Upper lobe of right lung (tissue), 1 donor: ENCODE results near the gene CDH20. TPM values are rescaled to one million over a fixed set of nuclear protein-coding genes. Genes with fewer than 3 reads are reported as not detected.
A peak's percentile ranks its signal among the peaks of the same experiment; 100 is the strongest.

Experiments used
- ATAC-seq: fragments of 200-7000 bp; cut with Tn5 transposase; one replicate; pipeline ENCODE4 v1.9.1; 2020; ENCODE audit warnings: mild to moderate bottlenecking, moderate library complexity
- DNase-seq: peaks from one replicate; pipeline ENCODE4 v3.0.0-alpha.2; 2020
- H3K27ac ChIP-seq: fragments of 200-600 bp; one replicate; pipeline ENCODE4 v1.8.0; 2022
- H3K27me3 ChIP-seq: fragments of 200-600 bp; one replicate; pipeline ENCODE4 v1.8.0; 2022; ENCODE audit warnings: mild to moderate bottlenecking
- H3K36me3 ChIP-seq: fragments of 200-600 bp; one replicate; pipeline ENCODE4 v1.8.0; 2022
- H3K4me1 ChIP-seq: fragments of 200-600 bp; one replicate; pipeline ENCODE4 v1.8.0; 2022
- H3K4me3 ChIP-seq: fragments of 200-600 bp; one replicate; pipeline ENCODE4 v1.8.0; 2022; ENCODE audit warnings: mild to moderate bottlenecking
- H3K9me3 ChIP-seq: fragments of 200-600 bp; one replicate; pipeline ENCODE4 v1.8.0; 2022
- CTCF ChIP-seq: fragments of 200-600 bp; IDR thresholded peaks from one replicate; pipeline ENCODE4 v1.8.0; 2022; ENCODE audit warnings: antibody characterized with exemption
- intact Hi-C: fragments of 100-400 bp; cut with DNase I; formaldehyde crosslinking; loops from one replicate; pipeline ENCODE4 v1.11.0; 2022
- total RNA-seq: library from RNA; stranded (reverse); fragmentation: NEBNext Ultra II Directional; extraction: Animal tissue kit (Norgen Biotek cat#: 25700); gene quantifications from one replicate; pipeline ENCODE4 v1.2.1, GENCODE V29; 2021
- donor health status: DM: no; HTN: yes; CAD: no; lungs with severe emphysema.

The CDH20 gene
- total RNA-seq, 1 donor from 2014 or later, result 0.35 TPM

- H3K4me3 ChIP-seq, result no peak overlapping the region
- no peak for ATAC-seq
- no peaks in the 10 kb centered on the region for H3K27me3 ChIP-seq
- H3K36me3 ChIP-seq, result no peaks in the 10 kb centered on the region
- H3K27ac ChIP-seq, result no peak overlapping the region
- H3K9me3 ChIP-seq, result no peaks in the 10 kb centered on the region
- DNase-seq, result no peak
- no peaks in the 10 kb centered on the region for H3K4me1 ChIP-seq
- intact Hi-C loops, result no loop called here
- no peak for TF ChIP-seq CTCF
Observed at GRCh38 chr18:61426492-61427053, 93.3 kb downstream of the CDH20 start.

- no peak for DNase-seq
- no peaks in the 10 kb centered on the region for H3K9me3 ChIP-seq
- no peak overlapping the region for H3K27ac ChIP-seq
- H3K4me1 ChIP-seq, result no peaks in the 10 kb centered on the region
- no peaks in the 10 kb centered on the region for H3K36me3 ChIP-seq
- TF ChIP-seq CTCF, result no peak
- H3K4me3 ChIP-seq, result no peak overlapping the region
- no peaks in the 10 kb centered on the region for H3K27me3 ChIP-seq
- intact Hi-C loops, result no loop called here
- no peak for ATAC-seq
Observed at GRCh38 chr18:61428266-61428665, 95.0 kb downstream of the CDH20 start.

- Histone ChIP-seq H3K4me3 (no peak overlapping the region), H3K4me1 (no peaks in the 10 kb centered on the region), H3K36me3 (no peaks in the 10 kb centered on the region), H3K9me3 (no peaks in the 10 kb centered on the region), H3K27ac (no peak overlapping the region), H3K27me3 (no peaks in the 10 kb centered on the region)
- no peak for DNase-seq
- TF ChIP-seq CTCF, result no peak
- no peak for ATAC-seq
- intact Hi-C loops, result no loop called here
Observed at GRCh38 chr18:61432590-61432989, 99.4 kb downstream of the CDH20 start.

- H3K9me3 ChIP-seq, result no peaks in the 10 kb centered on the region
- H3K36me3 ChIP-seq, result no peaks in the 10 kb centered on the region
- no peak overlapping the region for H3K4me3 ChIP-seq
- no peak overlapping the region for H3K27ac ChIP-seq
- TF ChIP-seq CTCF, result peak; percentile 36
- no peaks in the 10 kb centered on the region for H3K27me3 ChIP-seq
- no peaks in the 10 kb centered on the region for H3K4me1 ChIP-seq
- ATAC-seq, result peak; percentile 46
- intact Hi-C loops, result no loop called here
- no peak for DNase-seq
Observed at GRCh38 chr18:61435064-61435652, 101.9 kb downstream of the CDH20 start.

GRCh38 chr18:61443081-61443725, 110.0 kb downstream of the CDH20 start:
- Histone ChIP-seq H3K4me3 (no peak overlapping the region), H3K36me3 (no peaks in the 10 kb centered on the region), H3K4me1 (no peaks in the 10 kb centered on the region), H3K27ac (no peak overlapping the region), H3K9me3 (no peaks in the 10 kb centered on the region), H3K27me3 (no peaks in the 10 kb centered on the region)
- intact Hi-C loops, result no loop called here
- no peak for ATAC-seq
- TF ChIP-seq CTCF, result no peak
- DNase-seq, result no peak
